ENCODE measurements around the gene ARHGEF6. TPM values are rescaled to one million over a fixed set of nuclear protein-coding genes. Genes with fewer than 3 reads are reported as not detected.

ARHGEF6 gene
- polyA plus RNA-seq, 4 donors = 1.1 to 6.4 (median 3.8) TPM

DNA sequence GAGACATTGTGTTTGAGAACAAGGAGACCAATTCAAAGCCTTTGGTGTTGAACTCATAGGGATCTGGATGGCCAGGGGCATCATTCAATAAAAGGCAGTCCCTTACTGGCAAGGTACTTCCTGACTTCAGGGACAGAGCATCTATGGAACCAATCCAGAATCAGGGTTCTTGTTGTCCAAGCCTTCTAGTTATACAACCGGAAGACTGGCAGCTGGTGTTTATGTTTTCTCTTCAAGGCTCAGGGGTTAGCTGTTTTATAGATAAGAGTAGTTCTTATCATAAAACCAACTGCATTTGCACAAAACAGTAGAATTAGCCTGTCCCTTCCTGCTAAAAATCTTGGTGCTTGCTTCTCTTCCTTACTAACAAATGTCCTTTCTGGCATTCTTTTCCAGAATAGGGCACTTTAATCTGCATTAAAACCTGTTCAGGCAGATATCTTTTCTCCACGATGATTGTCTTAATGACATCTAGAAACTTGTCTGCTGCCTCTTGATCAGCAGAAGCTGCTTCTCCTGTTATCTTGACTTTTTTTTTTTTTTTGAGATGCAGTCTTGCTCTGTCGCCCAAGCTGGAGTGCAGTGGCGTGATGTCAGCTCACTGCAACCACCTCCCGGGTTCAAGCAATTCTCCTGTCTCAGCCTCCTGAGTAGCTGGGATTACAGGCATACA lies 38.4 kb upstream of the ARHGEF6 start:
- Histone ChIP-seq H3K4me1 (ENCODE audit: control insufficient read depth in 3 of 3, insufficient read depth in 2 of 3, low read depth in 1 of 3, low read length in 2 of 3) (no peaks in the 10 kb centered on the region), H3K9me3 (ENCODE audit: control insufficient read depth in 2 of 2, insufficient read depth in 1 of 2, low read depth in 1 of 2, low read length in 1 of 2) (no peaks in the 10 kb centered on the region), H3K27ac (ENCODE audit: low read depth in 1 of 3, low read length in 2 of 3) (peak overlapping the region in 1 of 3 donors; percentile 11), H3K4me3 (ENCODE audit: low read depth in 1 of 3, low read length in 3 of 3) (no peak overlapping the region), H3K36me3 (ENCODE audit: control insufficient read depth in 3 of 3, insufficient read depth in 2 of 3, low read depth in 1 of 3, low read length in 3 of 3) (peaks cover 0 to 2% (median 0%) of the 10 kb centered on the region in 3 donors), H3K27me3 (ENCODE audit: control insufficient read depth in 3 of 3, insufficient read depth in 3 of 3, low read length in 3 of 3) (no peaks in the 10 kb centered on the region)
- FAIRE-seq (no peak), DNase-seq (peak; percentile 1 to 6)
- WGBS, 3 donors = 20 to 61% (median 53%) methylated on average over 5 of the region's 5 CpGs

DNA sequence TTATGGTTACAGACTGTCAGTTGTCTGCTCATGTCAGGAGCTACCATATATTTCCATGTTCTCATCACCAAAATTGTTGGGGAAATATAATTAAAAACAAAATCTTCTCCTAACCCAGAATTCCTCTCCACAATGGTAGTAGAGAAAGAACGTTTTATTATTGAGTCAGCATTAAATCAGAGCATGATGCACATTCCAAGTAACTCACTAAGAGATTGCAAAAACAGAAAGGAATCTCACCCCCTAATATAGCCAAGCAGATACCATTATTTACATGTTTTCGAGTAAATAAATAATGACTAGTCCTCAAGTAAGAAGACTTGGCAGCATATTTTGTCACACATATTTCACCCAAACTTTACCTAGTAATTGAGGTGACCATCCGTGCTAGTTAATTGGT lies 36.2 kb upstream of the ARHGEF6 start:
- H3K9me3 ChIP-seq (ENCODE audit: control insufficient read depth in 2 of 2, insufficient read depth in 1 of 2, low read depth in 1 of 2, low read length in 1 of 2) = no peaks in the 10 kb centered on the region
- H3K4me1 ChIP-seq (ENCODE audit: control insufficient read depth in 3 of 3, insufficient read depth in 2 of 3, low read depth in 1 of 3, low read length in 2 of 3) = no peaks in the 10 kb centered on the region
- 57 to 70% (median 67%) methylated on average over 3 of the region's 3 CpGs for WGBS, 3 donors
- no peak overlapping the region for H3K27ac ChIP-seq (ENCODE audit: low read depth in 1 of 3, low read length in 2 of 3)
- H3K36me3 ChIP-seq (ENCODE audit: control insufficient read depth in 3 of 3, insufficient read depth in 2 of 3, low read depth in 1 of 3, low read length in 3 of 3) = peaks cover 0 to 2% (median 0%) of the 10 kb centered on the region in 3 donors
- H3K27me3 ChIP-seq (ENCODE audit: control insufficient read depth in 3 of 3, insufficient read depth in 3 of 3, low read length in 3 of 3) = no peaks in the 10 kb centered on the region
- FAIRE-seq = no peak
- no peak overlapping the region for H3K4me3 ChIP-seq (ENCODE audit: low read depth in 1 of 3, low read length in 3 of 3)
- DNase-seq = no peak

DNA sequence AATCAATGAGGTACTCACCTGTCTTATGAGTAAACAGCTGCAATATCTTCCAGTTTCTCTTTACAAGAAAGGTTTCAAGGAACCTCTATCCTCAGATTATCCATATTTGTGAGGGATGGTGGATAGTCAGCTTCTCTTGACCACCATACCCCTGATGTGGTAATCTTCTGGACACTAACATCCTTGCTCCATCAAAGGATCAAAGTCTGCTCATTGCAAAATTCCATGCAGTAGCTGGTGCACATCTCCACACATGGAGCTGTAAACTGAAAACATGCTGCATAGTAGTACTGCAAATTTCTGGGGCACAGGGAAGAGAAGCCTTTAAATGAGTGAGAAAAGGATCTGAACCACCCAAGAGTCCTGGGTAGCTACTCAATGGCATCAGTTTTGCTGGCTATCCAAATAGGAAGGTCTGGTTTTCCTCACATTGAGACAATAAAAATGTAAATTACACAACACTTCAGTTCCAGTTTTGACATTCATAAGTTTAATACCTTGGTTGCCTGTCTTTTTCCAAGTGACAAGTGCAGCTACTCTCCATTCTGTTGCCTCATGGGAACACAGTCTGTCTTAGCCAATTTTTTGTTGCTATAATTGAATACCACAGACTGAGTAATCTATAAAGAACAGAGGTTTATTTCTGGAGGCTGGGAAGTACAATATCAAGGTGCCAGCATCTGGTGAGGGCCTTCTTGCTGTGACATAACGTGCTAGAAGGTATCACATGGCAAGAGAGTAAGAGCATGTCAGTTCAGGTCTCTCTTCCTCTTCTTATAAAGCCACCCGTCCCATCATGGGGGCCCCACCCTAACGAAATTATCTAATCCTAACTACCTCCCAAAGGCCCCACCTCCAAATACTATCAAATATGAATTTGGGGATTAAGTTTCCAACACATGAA lies 34.4 kb upstream of the ARHGEF6 start:
- Histone ChIP-seq H3K4me1 (ENCODE audit: control insufficient read depth in 3 of 3, insufficient read depth in 2 of 3, low read depth in 1 of 3, low read length in 2 of 3) (no peaks in the 10 kb centered on the region), H3K4me3 (ENCODE audit: low read depth in 1 of 3, low read length in 3 of 3) (no peak overlapping the region), H3K27ac (ENCODE audit: low read depth in 1 of 3, low read length in 2 of 3) (no peak overlapping the region), H3K36me3 (ENCODE audit: control insufficient read depth in 3 of 3, insufficient read depth in 2 of 3, low read depth in 1 of 3, low read length in 3 of 3) (peaks cover 0 to 2% (median 0%) of the 10 kb centered on the region in 3 donors), H3K9me3 (ENCODE audit: control insufficient read depth in 2 of 2, insufficient read depth in 1 of 2, low read depth in 1 of 2, low read length in 1 of 2) (no peaks in the 10 kb centered on the region), H3K27me3 (ENCODE audit: control insufficient read depth in 3 of 3, insufficient read depth in 3 of 3, low read length in 3 of 3) (no peaks in the 10 kb centered on the region)
- WGBS, 3 donors = 68 to 78% (median 72%) methylated on average over 3 of the region's 3 CpGs
- peak in 1 of 2 donors; percentile 1 for DNase-seq
- no peak for FAIRE-seq

DNA sequence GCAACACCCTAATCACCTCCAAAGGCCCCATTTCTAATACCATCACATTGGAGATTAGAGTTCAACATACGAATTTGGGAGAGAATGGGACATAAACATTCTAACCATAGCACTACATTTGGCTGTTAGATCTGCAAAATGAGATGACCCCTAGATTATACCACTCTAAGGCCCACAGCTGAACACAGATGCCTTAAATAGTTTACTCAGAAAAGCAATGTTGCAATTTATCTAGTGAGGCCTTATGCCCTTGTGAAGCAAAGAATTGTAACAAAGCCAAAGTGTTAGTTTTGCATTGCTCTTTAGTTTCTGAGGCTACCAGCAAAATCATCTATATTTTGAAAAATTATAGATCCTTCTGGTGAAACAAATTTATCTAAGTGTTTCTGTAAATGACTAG lies 31.6 kb upstream of the ARHGEF6 start:
- FAIRE-seq = no peak
- H3K36me3 ChIP-seq (ENCODE audit: control insufficient read depth in 3 of 3, insufficient read depth in 2 of 3, low read depth in 1 of 3, low read length in 3 of 3) = no peaks in the 10 kb centered on the region
- H3K4me3 ChIP-seq (ENCODE audit: low read depth in 1 of 3, low read length in 3 of 3) = no peak overlapping the region
- no peak for DNase-seq
- H3K27me3 ChIP-seq (ENCODE audit: control insufficient read depth in 3 of 3, insufficient read depth in 3 of 3, low read length in 3 of 3) = no peaks in the 10 kb centered on the region
- 53 to 74% (median 69%) methylated on average over 1 of the region's 1 CpG for WGBS, 3 donors
- H3K4me1 ChIP-seq (ENCODE audit: control insufficient read depth in 3 of 3, insufficient read depth in 2 of 3, low read depth in 1 of 3, low read length in 2 of 3) = no peaks in the 10 kb centered on the region
- no peaks in the 10 kb centered on the region for H3K9me3 ChIP-seq (ENCODE audit: control insufficient read depth in 2 of 2, insufficient read depth in 1 of 2, low read depth in 1 of 2, low read length in 1 of 2)
- H3K27ac ChIP-seq (ENCODE audit: low read depth in 1 of 3, low read length in 2 of 3) = no peak overlapping the region

DNA sequence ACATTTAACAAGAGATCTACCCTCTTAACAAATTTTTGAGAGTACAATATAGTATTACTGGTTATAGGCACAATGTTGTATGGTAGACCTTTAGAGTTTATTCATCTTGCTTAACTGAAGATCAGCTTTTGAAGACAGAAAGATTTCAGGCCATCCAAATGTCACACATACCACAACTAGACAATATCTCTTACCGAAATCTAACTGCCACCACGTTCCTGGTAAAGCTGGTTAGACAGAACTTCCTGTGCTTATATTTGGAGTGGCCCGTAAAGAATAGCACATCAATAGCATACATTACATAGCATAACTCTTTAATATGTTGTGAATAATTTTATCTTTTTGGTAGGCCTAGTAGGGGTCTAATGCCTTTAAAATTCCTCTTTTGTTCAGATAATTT lies 29.8 kb upstream of the ARHGEF6 start:
- no peak overlapping the region for H3K4me3 ChIP-seq (ENCODE audit: low read depth in 1 of 3, low read length in 3 of 3)
- H3K27me3 ChIP-seq (ENCODE audit: control insufficient read depth in 3 of 3, insufficient read depth in 3 of 3, low read length in 3 of 3) = no peaks in the 10 kb centered on the region
- no peaks in the 10 kb centered on the region for H3K9me3 ChIP-seq (ENCODE audit: control insufficient read depth in 2 of 2, insufficient read depth in 1 of 2, low read depth in 1 of 2, low read length in 1 of 2)
- no peaks in the 10 kb centered on the region for H3K4me1 ChIP-seq (ENCODE audit: control insufficient read depth in 3 of 3, insufficient read depth in 2 of 3, low read depth in 1 of 3, low read length in 2 of 3)
- DNase-seq = peak in 1 of 2 donors; percentile 3
- no peak overlapping the region for H3K27ac ChIP-seq (ENCODE audit: low read depth in 1 of 3, low read length in 2 of 3)
- no peak for FAIRE-seq
- no peaks in the 10 kb centered on the region for H3K36me3 ChIP-seq (ENCODE audit: control insufficient read depth in 3 of 3, insufficient read depth in 2 of 3, low read depth in 1 of 3, low read length in 3 of 3)
- 69 to 84% (median 71%) methylated on average over 3 of the region's 3 CpGs for WGBS, 3 donors

DNA sequence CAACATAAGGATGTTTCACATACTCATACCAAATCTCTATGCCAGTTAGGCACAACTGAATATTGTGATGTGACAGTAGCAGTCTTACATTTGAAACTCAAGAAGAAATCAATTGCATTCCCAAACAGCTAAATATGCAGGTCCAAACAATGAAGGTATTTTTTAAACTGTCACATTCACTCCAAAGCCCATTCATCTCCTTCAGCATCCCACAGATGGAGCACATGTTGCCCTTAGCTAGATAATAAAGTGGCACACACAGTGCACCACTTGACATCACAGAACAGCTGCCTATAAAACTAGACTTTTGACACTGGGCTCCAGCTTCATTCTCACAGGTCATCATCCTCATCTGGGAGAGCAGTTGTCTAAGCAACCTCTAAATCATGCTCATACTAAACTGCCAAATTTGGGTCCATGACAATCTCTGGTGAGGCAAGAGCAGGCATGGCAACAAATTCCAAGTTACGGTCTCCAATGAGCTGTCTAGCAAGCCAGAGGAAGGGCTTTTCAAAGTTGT lies 26.2 kb upstream of the ARHGEF6 start:
- Histone ChIP-seq H3K4me3 (ENCODE audit: low read depth in 1 of 3, low read length in 3 of 3) (no peak overlapping the region), H3K27ac (ENCODE audit: low read depth in 1 of 3, low read length in 2 of 3) (no peak overlapping the region), H3K27me3 (ENCODE audit: control insufficient read depth in 3 of 3, insufficient read depth in 3 of 3, low read length in 3 of 3) (no peaks in the 10 kb centered on the region), H3K36me3 (ENCODE audit: control insufficient read depth in 3 of 3, insufficient read depth in 2 of 3, low read depth in 1 of 3, low read length in 3 of 3) (no peaks in the 10 kb centered on the region), H3K9me3 (ENCODE audit: control insufficient read depth in 2 of 2, insufficient read depth in 1 of 2, low read depth in 1 of 2, low read length in 1 of 2) (no peaks in the 10 kb centered on the region), H3K4me1 (ENCODE audit: control insufficient read depth in 3 of 3, insufficient read depth in 2 of 3, low read depth in 1 of 3, low read length in 2 of 3) (no peaks in the 10 kb centered on the region)
- DNase-seq (no peak), FAIRE-seq (no peak)
- 80 to 100% (median 98%) methylated on average over 1 of the region's 1 CpG for WGBS, 3 donors

DNA sequence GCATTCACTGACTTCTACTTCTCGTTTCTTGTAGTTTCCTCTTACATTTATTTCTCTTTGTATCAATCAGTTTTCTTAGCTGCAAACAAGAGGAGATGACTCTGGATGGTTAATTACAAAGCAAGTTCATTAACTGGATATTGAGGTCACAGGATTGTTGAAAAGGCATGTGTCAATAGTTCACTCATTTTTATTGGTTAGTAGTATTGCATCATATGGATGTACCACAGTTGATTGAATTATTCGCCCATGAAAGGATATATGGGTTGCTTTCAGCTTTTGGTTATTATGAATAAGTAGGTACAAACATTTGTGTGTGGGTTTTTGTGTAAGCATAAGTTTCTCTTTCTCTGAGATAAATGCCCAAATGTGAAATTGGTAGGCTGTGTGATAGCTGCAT lies 21.8 kb upstream of the ARHGEF6 start:
- DNase-seq (no peak), FAIRE-seq (no peak)
- H3K27ac ChIP-seq (ENCODE audit: low read depth in 1 of 3, low read length in 2 of 3) = no peak overlapping the region
- WGBS, 3 donors = 62 to 96% (median 83%) methylated on average over 2 of the region's 2 CpGs
- no peaks in the 10 kb centered on the region for H3K36me3 ChIP-seq (ENCODE audit: control insufficient read depth in 3 of 3, insufficient read depth in 2 of 3, low read depth in 1 of 3, low read length in 3 of 3)
- H3K4me1 ChIP-seq (ENCODE audit: control insufficient read depth in 3 of 3, insufficient read depth in 2 of 3, low read depth in 1 of 3, low read length in 2 of 3) = no peaks in the 10 kb centered on the region
- no peak overlapping the region for H3K4me3 ChIP-seq (ENCODE audit: low read depth in 1 of 3, low read length in 3 of 3)
- H3K27me3 ChIP-seq (ENCODE audit: control insufficient read depth in 3 of 3, insufficient read depth in 3 of 3, low read length in 3 of 3) = no peaks in the 10 kb centered on the region
- H3K9me3 ChIP-seq (ENCODE audit: control insufficient read depth in 2 of 2, insufficient read depth in 1 of 2, low read depth in 1 of 2, low read length in 1 of 2) = no peaks in the 10 kb centered on the region

DNA sequence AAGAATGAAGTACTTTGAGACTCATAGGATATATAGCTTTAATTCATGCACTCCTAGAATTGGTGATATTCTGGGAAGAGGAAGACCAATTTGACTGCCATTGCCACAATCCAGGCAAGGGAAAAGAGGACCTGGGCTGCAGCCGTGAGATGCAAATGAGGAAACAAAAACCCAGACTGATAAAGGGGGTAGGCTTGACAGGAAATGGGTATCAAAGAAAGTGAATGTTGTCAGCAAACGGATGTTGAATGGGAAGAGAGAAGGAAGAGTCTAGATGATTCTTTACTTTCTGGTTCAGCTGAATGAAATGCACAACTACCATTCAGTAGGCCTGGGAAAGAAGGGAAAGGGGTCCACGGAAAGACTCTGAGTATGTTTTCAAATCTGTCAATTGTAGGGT lies 17.1 kb upstream of the ARHGEF6 start:
- Histone ChIP-seq H3K4me1 (ENCODE audit: control insufficient read depth in 3 of 3, insufficient read depth in 2 of 3, low read depth in 1 of 3, low read length in 2 of 3) (no peaks in the 10 kb centered on the region), H3K27ac (ENCODE audit: low read depth in 1 of 3, low read length in 2 of 3) (no peak overlapping the region), H3K4me3 (ENCODE audit: low read depth in 1 of 3, low read length in 3 of 3) (no peak overlapping the region), H3K9me3 (ENCODE audit: control insufficient read depth in 2 of 2, insufficient read depth in 1 of 2, low read depth in 1 of 2, low read length in 1 of 2) (no peaks in the 10 kb centered on the region), H3K27me3 (ENCODE audit: control insufficient read depth in 3 of 3, insufficient read depth in 3 of 3, low read length in 3 of 3) (no peaks in the 10 kb centered on the region), H3K36me3 (ENCODE audit: control insufficient read depth in 3 of 3, insufficient read depth in 2 of 3, low read depth in 1 of 3, low read length in 3 of 3) (no peaks in the 10 kb centered on the region)
- 47 to 56% (median 47%) methylated on average over 3 of the region's 3 CpGs for WGBS, 3 donors
- DNase-seq = no peak
- no peak for FAIRE-seq

Measured in small intestine (tissue), 7 donors.